ENCODE data around the gene PITPNC1.

DNA sequence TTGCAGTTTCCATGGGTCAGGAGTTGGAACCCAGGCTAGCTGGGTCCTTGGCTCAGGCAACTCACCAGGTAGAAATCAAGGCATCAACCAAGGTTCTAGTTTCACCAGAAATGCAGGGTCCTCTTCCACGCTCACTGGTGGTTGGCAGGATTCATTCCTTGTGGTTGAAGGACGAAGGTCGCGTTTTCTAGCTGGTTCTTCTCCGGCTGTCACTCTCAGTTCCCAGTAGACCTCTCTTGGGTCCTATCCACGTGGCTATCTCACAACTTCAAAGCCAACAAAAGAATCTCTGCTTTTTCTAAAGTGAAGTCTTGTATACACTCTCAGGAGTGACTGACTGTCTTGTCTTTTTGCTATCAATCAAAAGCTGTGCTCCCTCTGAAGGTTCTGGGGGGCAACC, 194.4 kb downstream of the PITPNC1 start:
- TF ChIP-seq, protein P1, sequence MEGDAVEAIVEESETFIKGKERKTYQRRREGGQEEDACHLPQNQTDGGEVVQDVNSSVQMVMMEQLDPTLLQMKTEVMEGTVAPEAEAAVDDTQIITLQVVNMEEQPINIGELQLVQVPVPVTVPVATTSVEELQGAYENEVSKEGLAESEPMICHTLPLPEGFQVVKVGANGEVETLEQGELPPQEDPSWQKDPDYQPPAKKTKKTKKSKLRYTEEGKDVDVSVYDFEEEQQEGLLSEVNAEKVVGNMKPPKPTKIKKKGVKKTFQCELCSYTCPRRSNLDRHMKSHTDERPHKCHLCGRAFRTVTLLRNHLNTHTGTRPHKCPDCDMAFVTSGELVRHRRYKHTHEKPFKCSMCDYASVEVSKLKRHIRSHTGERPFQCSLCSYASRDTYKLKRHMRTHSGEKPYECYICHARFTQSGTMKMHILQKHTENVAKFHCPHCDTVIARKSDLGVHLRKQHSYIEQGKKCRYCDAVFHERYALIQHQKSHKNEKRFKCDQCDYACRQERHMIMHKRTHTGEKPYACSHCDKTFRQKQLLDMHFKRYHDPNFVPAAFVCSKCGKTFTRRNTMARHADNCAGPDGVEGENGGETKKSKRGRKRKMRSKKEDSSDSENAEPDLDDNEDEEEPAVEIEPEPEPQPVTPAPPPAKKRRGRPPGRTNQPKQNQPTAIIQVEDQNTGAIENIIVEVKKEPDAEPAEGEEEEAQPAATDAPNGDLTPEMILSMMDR (IDR thresholded peaks at IDR 0.05 in 4 of 5, conservative IDR thresholded peaks at IDR 0.05 in 1 of 5) = no peak
- TF ChIP-seq POLR2A (IDR thresholded peaks at IDR 0.05) = no peak

All from gastrocnemius medialis (tissue), 4 donors.